Measurements from ENCODE around the gene FOXL2. TPM values are rescaled to one million over a fixed set of nuclear protein-coding genes. Genes with fewer than 3 reads are reported as not detected.
"Not testable (repeated sequence)": the region's sequence is repeated elsewhere in the genome, so short reads cannot be mapped to it uniquely, and the experiment has no call there.

Gene FOXL2
- total RNA-seq, 1 donor from 2014 or later, result not detected

GRCh38 chr3:138933068-138933668 lies 13.8 kb downstream of the FOXL2 start:
- no peak for DNase-seq

- DNase-seq, result no peak
Observed at GRCh38 chr3:138928727-138929372, 18.1 kb downstream of the FOXL2 start.

DNA sequence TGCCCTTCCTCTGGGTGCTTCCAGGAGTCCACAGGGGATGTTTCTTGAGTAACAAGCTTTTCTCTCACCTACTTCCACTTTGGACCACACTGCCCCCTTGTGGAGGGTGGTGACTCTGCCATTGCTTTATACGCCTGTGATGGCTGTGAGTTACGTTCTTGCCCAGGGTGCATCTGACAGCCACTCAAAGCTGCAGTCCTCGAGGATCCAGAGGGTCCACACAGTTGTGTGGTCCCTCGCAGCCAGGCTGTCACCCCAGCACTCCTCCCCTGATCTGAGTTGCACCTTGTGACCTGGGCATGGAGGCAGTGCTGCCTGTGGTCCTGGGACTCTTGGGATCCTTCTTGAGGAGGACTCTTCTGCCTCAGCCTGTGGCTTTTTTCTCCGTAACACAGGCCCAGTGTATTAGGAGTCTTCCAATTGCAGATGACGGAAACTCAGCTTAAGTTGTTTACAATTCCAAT lies 23.4 kb downstream of the FOXL2 start:
- DNase-seq, result peak; percentile 95

- not testable (repeated sequence) for DNase-seq
Observed at GRCh38 chr3:138922400-138922799, 24.5 kb downstream of the FOXL2 start.

DNA sequence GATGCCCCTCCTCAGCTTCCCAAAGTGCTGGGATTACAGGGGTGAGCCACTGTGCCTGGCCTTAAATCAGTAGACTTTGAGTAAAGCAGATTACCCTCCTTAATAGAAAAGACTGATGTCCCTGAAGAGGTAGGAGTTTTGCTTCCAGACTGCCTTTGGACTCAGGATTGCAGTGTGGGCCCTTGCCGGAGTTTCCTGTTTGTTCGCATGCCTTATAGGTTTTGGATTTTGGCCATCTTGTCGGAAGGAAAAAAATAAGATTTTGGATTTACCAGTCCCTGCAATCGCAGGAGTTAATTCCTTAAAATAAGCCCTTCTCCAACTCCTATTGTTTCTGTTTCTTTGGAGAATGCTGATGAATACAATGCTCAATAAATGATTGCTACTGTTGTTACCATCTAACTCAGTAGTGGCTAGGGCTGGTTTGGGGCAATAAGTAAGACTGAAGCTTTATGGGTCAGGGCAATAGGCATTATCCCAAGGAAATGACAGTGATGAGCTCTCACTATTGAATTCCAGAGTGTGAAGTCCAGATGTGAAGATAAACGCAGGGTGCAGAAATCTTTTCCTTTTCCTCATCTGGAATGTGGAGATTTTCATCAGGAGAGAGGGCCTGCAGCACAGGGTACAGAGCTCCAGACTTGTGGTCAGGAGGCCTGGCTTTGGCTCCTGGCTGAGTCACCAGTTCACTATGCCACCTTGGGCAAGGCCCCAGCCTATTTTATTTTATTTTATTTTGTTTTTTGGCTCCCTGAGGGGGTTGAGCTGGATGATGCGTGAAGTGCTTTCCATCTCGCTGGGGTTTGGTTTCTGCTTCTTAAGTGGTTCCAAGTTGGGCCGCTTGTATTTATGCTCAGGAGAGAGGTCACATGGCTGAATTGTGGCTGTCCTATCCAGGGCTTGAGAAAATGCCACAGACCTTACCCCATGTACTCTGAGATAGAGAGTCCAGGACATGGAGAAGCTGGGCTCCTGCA lies 25.3 kb downstream of the FOXL2 start:
- no peak for DNase-seq

GRCh38 chr3:138919325-138919724 lies 27.6 kb downstream of the FOXL2 start:
- no peak for DNase-seq

GRCh38 chr3:138916824-138917223 lies 30.1 kb downstream of the FOXL2 start:
- DNase-seq, result peak; percentile 37

GRCh38 chr3:138915503-138916498 lies 31.1 kb downstream of the FOXL2 start:
- peak; percentile 94 for DNase-seq

DNA sequence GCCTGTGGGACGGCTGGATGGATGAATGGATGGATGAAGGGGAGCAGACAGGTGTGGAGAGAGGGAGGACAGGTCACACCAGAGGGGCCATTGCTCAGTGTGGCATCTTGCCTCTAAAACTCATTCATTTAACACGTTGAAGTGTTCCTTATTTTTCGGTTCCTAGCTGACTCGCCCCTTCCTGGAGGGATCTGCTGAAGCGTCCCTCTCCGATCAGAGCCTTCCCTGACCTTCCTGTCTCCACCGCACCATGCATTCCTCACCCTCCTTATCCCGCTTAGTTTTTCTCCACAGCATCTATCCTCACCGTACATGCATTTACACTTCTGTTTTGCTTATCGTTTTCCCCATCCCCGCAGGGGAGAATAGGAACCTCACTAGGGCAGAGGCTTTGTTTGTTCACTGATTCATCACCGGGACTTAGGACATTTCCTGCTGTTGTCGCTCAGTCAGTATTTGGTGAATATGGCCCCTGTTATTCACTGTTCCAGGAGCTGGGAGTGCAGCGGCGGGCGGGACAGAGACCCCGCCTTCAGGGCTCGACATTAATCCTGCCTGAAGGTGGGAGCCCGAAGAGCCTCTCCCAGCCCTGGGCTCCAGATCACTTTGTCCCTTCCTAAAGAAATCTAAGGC lies 32.0 kb downstream of the FOXL2 start:
- DNase-seq, result peak; percentile 84

DNA sequence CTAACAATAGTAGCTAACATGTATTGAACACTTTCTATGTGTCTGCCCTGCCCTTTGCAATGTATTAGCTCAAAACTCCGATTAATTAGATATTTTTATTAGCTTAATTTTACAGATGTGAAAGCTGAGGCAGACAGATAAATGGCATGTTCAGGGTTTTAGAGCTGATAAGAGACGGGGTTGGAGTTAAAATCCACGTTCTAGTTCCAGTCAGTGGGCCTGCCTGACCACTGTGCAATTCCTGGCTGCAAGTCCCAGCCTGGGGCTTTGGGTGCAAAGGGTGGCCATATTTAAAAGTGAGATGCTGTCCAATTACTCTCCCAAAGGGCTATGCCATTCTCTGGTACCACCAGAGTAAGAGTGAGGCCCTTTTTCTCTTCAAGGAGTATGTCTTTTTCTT lies 33.2 kb downstream of the FOXL2 start:
- DNase-seq, result no peak

DNA sequence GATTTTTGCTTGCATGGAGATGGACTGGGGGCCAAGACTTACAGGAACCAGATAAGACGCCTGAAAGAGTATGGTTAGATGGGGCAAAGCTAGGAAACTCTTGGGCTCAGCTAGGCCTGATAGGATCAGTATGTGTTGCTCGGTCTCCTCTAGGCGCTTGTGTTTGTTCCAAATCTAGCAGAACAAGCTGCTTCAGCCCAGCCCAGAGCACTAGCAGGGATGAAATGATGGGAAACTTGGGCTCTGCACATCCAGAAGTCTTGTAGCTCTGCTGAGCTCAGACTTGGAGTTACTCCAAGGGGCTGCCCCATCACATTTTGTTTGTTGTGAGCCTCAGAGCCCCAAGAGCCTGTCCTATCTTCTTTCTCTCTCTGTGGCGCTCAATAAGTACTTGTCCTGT lies 34.7 kb downstream of the FOXL2 start:
- DNase-seq, result no peak

DNA sequence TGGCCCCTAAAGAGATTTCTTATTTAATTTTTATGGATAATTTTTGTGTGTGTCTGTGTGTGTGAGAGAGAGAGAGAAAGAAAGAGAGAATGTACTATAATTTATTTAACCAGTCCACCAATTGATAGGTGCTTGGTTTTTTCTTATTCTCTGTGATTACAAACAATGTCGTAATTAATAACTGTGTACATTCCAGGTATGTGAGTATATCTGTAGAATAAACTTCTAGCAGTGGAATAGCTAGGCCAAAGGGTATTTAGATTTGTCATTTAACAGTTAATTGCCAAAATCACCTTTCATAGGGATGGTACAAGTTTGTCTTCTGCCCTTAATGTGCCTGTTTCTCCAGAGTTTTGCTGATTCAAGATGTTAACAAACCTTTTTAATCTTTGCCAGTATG lies 35.3 kb downstream of the FOXL2 start:
- no peak for DNase-seq

- DNase-seq, result no peak
Observed at GRCh38 chr3:138909904-138910303, 37.0 kb downstream of the FOXL2 start.

- DNase-seq, result no peak
Observed at GRCh38 chr3:138908846-138909245, 38.1 kb downstream of the FOXL2 start.

DNA sequence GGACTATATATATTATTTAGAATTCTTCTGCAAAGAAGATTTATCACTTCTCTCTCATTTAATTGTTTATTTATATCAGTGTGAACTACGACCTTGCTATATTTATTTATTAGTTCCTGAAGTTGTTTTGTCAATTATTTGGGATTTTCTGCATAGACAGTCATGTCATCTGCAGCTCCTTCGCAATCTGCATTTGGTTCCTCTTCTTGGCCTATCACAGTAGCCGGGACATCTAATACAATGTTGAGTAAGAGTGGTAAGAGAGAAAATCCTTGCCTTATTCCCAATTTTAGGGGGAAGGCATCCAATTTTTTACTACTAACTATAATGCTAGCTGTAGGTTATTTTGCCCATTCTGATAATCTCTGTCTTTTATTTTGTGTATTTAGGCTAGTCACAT lies 39.4 kb downstream of the FOXL2 start:
- no peak for DNase-seq

- DNase-seq, result no peak
Observed at GRCh38 chr3:138902171-138902570, 44.8 kb downstream of the FOXL2 start.

GRCh38 chr3:138901567-138901966 lies 45.4 kb downstream of the FOXL2 start:
- DNase-seq, result no peak

DNA sequence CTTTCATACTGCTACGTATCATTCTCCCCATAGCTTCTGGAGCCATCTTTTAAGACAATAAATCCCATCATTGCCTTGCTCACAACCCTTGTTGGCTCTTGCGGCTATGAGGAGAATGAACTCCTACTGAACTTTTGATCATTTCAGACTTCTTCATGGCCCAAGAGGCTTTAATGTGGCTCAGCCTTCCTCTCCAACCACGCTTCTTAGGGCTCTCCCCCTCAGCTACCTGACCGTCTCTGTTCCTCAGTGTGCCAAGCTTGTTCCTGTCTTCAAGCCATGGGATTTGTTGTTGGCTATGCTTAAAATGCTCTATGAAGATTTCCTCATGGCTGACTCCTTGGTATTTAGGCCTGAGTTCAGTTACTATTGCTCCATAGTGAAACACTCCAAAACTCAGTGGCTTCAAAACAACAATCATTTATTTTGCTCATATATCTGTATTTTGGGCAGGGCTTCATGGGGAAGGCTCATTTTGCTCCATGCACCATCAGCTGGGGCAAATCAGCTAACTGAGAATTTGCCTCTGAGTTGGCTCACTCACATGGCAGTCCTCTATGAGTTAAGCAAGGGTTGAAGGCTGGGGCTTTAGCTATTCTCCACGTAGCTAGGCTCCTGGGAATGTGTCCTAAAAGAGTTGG lies 47.5 kb downstream of the FOXL2 start:
- no peak for DNase-seq

DNA sequence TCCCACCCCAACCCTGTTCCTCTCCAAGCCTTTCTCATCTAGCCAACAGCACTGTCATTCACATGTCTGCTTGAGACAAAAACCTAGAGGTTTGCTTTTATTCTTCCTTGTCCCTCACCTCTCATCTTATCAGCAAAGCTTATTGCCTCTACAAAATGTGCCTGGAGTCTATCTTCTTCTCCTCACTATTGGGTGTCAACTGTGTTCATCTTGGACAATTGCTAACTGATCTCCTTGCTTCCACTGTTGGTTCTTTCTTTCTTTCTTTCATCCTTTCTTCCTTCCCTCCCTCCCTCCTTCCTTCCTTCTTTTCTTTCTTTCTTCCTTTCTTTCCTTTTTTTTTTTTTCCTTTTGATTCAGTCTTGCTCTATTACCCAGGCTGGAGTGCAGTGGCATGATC lies 48.2 kb downstream of the FOXL2 start:
- no peak for DNase-seq

GRCh38 chr3:138898301-138898700 lies 48.6 kb downstream of the FOXL2 start:
- peak; percentile 69 for DNase-seq
